Measurements from ENCODE around the gene IFITM5.
A peak's percentile ranks its signal among the peaks of the same experiment; 100 is the strongest.

IFITM5 gene

GRCh38 chr11:256952-257737, 42.2 kb downstream of the IFITM5 start:
- no peak for ATAC-seq (replicated peaks)
- DNase-seq: no peak
- Mint-ChIP-seq H3K9me3 (no peaks in the 10 kb centered on the region), H3K27ac (no peak overlapping the region), H3K36me3 (ENCODE audit: insufficient read depth) (peaks cover 12% of the 10 kb centered on the region), H3K4me3 (no peak overlapping the region), H3K4me1 (ENCODE audit: low read depth in 2 of 2) (peaks cover 0 to 5% of the 10 kb centered on the region in 2 donors), H3K27me3 (peaks cover 10 to 25% of the 10 kb centered on the region in 2 donors)

DNA sequence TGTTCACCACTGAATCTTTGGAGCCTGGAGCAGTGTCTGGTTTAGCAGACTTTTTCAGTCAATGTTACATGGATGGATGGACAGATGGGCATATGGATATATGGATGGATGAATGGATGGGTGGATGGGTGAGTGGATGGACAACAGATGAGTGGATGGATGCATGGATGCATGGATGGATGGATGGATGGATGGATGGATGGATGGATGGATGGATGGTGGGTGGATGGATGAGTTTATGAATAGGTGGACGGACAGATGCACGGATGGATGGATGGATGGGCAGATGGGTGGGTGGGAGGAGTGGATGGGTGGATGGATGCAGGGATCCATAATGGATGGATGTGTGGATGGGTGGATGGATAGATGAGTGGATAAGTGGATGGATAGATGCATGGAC, 43.5 kb downstream of the IFITM5 start:
- DNase-seq: no peak

DNA sequence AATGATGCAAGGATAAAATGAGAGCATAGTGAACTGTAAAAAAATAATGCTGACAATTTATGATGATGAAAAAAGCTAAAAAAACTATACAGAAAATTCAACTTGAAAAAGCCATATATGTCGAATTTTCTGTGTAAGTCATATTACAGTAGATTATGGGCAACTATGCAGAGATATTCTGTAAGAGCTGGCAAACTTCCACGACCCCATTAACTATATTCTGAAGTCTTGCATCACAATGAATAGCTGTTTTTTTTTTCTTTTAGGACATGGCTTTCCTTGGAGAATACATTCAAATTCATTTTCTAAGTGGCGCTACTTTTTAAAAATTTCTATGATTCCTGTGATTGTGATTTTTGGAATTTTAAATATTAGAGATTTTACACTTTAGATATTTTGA, 44.1 kb downstream of the IFITM5 start:
- peaks cover 30% of the 10 kb centered on the region for H3K36me3 Mint-ChIP-seq (ENCODE audit: insufficient read depth)
- DNase-seq: no peak
- H3K9me3 Mint-ChIP-seq: no peaks in the 10 kb centered on the region

More for the DNA sequence above, 43.5 kb downstream of the IFITM5 start:
- peaks cover 24% of the 10 kb centered on the region for H3K36me3 Mint-ChIP-seq (ENCODE audit: insufficient read depth)
- no peak overlapping the region for H3K4me3 Mint-ChIP-seq
- peaks cover 10 to 25% of the 10 kb centered on the region in 2 donors for H3K27me3 Mint-ChIP-seq
- H3K27ac Mint-ChIP-seq: no peak overlapping the region
- H3K4me1 Mint-ChIP-seq (ENCODE audit: low read depth in 2 of 2): peaks cover 7 to 8% of the 10 kb centered on the region in 2 donors
- H3K9me3 Mint-ChIP-seq: no peaks in the 10 kb centered on the region
- no peak for ATAC-seq (replicated peaks)

GRCh38 chr11:253886-254270, 45.4 kb downstream of the IFITM5 start:
- H3K4me1 Mint-ChIP-seq (ENCODE audit: low read depth in 2 of 2): peaks cover 9 to 12% of the 10 kb centered on the region in 2 donors
- no peaks in the 10 kb centered on the region for H3K9me3 Mint-ChIP-seq
- H3K27ac Mint-ChIP-seq: no peak overlapping the region
- peaks cover 39% of the 10 kb centered on the region for H3K36me3 Mint-ChIP-seq (ENCODE audit: insufficient read depth)
- ATAC-seq (replicated peaks) (no peak), DNase-seq (no peak)
- H3K4me3 Mint-ChIP-seq: no peak overlapping the region
- peaks cover 0 to 11% of the 10 kb centered on the region in 2 donors for H3K27me3 Mint-ChIP-seq

More for the DNA sequence above, 44.1 kb downstream of the IFITM5 start:
- Mint-ChIP-seq H3K4me3 (no peak overlapping the region), H3K27ac (no peak overlapping the region), H3K4me1 (ENCODE audit: low read depth in 2 of 2) (peaks cover 8 to 9% of the 10 kb centered on the region in 2 donors), H3K27me3 (peaks cover 10 to 24% of the 10 kb centered on the region in 2 donors)
- ATAC-seq (replicated peaks): no peak

GRCh38 chr11:253160-253885, 46.0 kb downstream of the IFITM5 start:
- ATAC-seq (replicated peaks) (no peak), DNase-seq (no peak)
- peaks cover 0 to 6% of the 10 kb centered on the region in 2 donors for H3K27me3 Mint-ChIP-seq
- no peak overlapping the region for H3K4me3 Mint-ChIP-seq
- H3K36me3 Mint-ChIP-seq (ENCODE audit: insufficient read depth): peaks cover 44% of the 10 kb centered on the region
- no peaks in the 10 kb centered on the region for H3K9me3 Mint-ChIP-seq
- H3K27ac Mint-ChIP-seq: peak overlapping the region in 1 of 2 donors; percentile 54
- peaks cover 9 to 12% of the 10 kb centered on the region in 2 donors for H3K4me1 Mint-ChIP-seq (ENCODE audit: low read depth in 2 of 2)

GRCh38 chr11:252666-253065, 46.7 kb downstream of the IFITM5 start:
- H3K4me3 Mint-ChIP-seq: no peak overlapping the region
- no peak for ATAC-seq (replicated peaks)
- H3K36me3 Mint-ChIP-seq (ENCODE audit: insufficient read depth): peaks cover 51% of the 10 kb centered on the region
- H3K27me3 Mint-ChIP-seq: no peaks in the 10 kb centered on the region
- H3K9me3 Mint-ChIP-seq: no peaks in the 10 kb centered on the region
- H3K27ac Mint-ChIP-seq: peak overlapping the region in 1 of 2 donors; percentile 62
- peaks cover 4 to 12% of the 10 kb centered on the region in 2 donors for H3K4me1 Mint-ChIP-seq (ENCODE audit: low read depth in 2 of 2)
- no peak for DNase-seq

- DNase-seq: no peak
- ATAC-seq (replicated peaks): no peak
- Mint-ChIP-seq H3K4me3 (no peak overlapping the region), H3K36me3 (ENCODE audit: insufficient read depth) (peaks cover 62% of the 10 kb centered on the region), H3K27ac (peak overlapping the region; percentile 11 to 62), H3K4me1 (ENCODE audit: low read depth in 2 of 2) (peaks cover 4 to 12% of the 10 kb centered on the region in 2 donors), H3K9me3 (no peaks in the 10 kb centered on the region), H3K27me3 (no peaks in the 10 kb centered on the region)
Measured at GRCh38 chr11:251550-251949, 47.8 kb downstream of the IFITM5 start.

DNA sequence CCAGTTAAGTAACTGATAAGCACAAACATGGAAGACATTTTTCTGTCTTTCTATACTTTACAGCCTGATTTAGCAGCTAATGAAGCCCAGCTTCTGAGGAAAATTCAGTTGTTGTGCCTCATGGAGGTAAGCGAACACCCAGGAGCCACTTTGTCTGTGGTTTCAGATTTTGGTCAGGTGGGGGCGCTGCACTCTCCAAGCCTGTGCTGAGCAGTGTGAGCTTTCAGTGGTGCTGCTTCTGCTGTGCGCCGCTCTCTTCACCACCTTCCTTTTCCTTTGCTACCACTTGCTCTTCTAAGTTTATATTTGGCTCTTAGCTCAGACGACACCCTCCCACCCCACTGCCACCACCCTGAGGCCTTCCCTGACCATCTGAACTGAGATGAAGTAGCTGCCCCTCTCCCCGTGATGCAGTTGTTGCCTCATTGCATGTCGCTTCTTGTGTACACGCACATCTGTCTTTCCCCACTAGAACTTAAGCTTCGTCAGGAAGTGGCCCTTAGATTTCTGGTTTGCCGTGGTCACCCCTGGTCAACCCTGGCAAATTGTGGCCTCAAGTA, 48.5 kb downstream of the IFITM5 start:
- H3K9me3 Mint-ChIP-seq: no peaks in the 10 kb centered on the region
- peaks cover 4 to 12% of the 10 kb centered on the region in 2 donors for H3K4me1 Mint-ChIP-seq (ENCODE audit: low read depth in 2 of 2)
- ATAC-seq (replicated peaks) (peak; percentile 100), DNase-seq (peak; percentile 76 to 81 (median 78))
- H3K36me3 Mint-ChIP-seq (ENCODE audit: insufficient read depth): peaks cover 69% of the 10 kb centered on the region
- no peaks in the 10 kb centered on the region for H3K27me3 Mint-ChIP-seq
- H3K4me3 Mint-ChIP-seq: no peak overlapping the region
- H3K27ac Mint-ChIP-seq: peak overlapping the region in 1 of 2 donors; percentile 20

- peaks cover 75% of the 10 kb centered on the region for H3K36me3 Mint-ChIP-seq (ENCODE audit: insufficient read depth)
Measured at GRCh38 chr11:250274-250673, 49.1 kb downstream of the IFITM5 start.

DNA sequence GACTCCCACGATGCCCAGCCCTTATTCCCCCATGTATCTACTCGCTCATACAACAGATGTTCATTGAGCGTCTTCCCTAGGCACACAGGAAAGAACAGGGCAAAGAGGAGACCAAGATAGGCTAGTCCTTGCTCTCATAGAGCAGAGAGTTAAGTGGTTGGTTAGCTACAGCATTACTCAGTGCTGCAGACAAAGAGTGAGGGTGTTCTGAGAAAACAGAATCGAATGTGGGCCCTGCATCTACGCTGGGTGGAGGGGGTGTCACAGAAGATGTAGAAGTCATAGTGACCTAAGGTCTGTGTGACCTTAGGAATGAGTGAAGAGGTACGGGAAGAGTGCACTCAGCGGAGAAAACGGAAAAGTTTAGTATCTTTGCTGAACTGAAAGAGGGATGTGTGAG, 50.3 kb downstream of the IFITM5 start:
- H3K4me1 Mint-ChIP-seq (ENCODE audit: low read depth in 2 of 2): peaks cover 6 to 12% of the 10 kb centered on the region in 2 donors
- DNase-seq: no peak
- no peak overlapping the region for H3K4me3 Mint-ChIP-seq
- no peaks in the 10 kb centered on the region for H3K9me3 Mint-ChIP-seq
- no peaks in the 10 kb centered on the region for H3K27me3 Mint-ChIP-seq
- no peak for ATAC-seq (replicated peaks)
- H3K27ac Mint-ChIP-seq: peak overlapping the region in 1 of 2 donors; percentile 65
- peaks cover 87% of the 10 kb centered on the region for H3K36me3 Mint-ChIP-seq (ENCODE audit: insufficient read depth)

More at GRCh38 chr11:250274-250673, 49.1 kb downstream of the IFITM5 start:
- Mint-ChIP-seq H3K27ac (no peak overlapping the region), H3K27me3 (no peaks in the 10 kb centered on the region), H3K4me3 (no peak overlapping the region), H3K9me3 (no peaks in the 10 kb centered on the region), H3K4me1 (ENCODE audit: low read depth in 2 of 2) (peaks cover 6 to 12% of the 10 kb centered on the region in 2 donors)
- ATAC-seq (replicated peaks) (no peak), DNase-seq (no peak)
